GM12865 (cell line): Measurements from ENCODE around the gene CDH1.
A peak's percentile ranks its signal among the peaks of the same experiment; 100 is the strongest.
"Not testable (repeated sequence)": the region's sequence is repeated elsewhere in the genome, so short reads cannot be mapped to it uniquely, and the experiment has no call there.

Experiments
- DNase-seq: peaks from one replicate; pipeline ENCODE4 v3.0.0; 2010; ENCODE audit warnings: low read depth
- H3K4me3 ChIP-seq: 2 replicates; pipeline ENCODE4 v1.5.1; 2011; ENCODE audit warnings: mild to moderate bottlenecking, low read depth, low read length, control low read depth
- TF ChIP-seq, protein P1 (sequence below): IDR thresholded peaks from 2 replicates; pipeline ENCODE4 v1.5.1; 2011; ENCODE audit warnings: low read length, control low read depth, low read depth, inconsistent platforms; ENCODE audit not compliant: insufficient read depth; ENCODE audit errors: missing control alignments

The CDH1 gene

DNA sequence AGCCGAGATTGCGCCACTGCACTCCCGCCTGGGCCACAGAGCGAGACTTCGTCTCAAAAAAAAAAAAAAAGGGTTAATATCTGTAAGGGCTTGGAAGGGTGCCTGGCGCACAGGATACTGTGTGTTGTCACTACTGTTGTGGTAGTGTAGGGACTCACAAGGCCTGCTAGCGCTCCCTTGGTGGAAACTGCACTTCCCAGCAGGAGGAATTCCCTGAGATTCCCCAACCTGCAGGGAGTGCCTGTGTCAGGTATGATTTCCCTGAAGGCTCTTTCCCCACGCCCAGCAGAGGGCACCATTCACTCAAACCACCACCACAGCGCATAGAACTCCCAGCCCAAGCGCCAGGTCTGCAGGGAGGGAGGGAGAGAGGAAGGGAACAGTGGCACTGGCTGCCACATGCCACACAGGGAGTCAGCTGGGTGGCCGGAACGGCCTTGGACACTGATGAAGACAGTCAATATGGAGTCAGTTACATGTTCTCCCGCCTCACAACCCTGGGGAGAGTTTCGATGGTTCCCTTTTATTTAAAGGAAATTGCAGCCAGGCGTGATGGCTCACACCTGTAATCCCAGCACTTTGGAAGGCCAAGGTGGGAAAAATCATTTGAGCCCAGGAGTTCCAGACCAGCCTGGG is 32.7 kb upstream of the CDH1 start:
- DNase-seq = peak; percentile 85
- TF ChIP-seq, protein P1, sequence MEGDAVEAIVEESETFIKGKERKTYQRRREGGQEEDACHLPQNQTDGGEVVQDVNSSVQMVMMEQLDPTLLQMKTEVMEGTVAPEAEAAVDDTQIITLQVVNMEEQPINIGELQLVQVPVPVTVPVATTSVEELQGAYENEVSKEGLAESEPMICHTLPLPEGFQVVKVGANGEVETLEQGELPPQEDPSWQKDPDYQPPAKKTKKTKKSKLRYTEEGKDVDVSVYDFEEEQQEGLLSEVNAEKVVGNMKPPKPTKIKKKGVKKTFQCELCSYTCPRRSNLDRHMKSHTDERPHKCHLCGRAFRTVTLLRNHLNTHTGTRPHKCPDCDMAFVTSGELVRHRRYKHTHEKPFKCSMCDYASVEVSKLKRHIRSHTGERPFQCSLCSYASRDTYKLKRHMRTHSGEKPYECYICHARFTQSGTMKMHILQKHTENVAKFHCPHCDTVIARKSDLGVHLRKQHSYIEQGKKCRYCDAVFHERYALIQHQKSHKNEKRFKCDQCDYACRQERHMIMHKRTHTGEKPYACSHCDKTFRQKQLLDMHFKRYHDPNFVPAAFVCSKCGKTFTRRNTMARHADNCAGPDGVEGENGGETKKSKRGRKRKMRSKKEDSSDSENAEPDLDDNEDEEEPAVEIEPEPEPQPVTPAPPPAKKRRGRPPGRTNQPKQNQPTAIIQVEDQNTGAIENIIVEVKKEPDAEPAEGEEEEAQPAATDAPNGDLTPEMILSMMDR = peak; percentile 88
- no peak overlapping the region for H3K4me3 ChIP-seq

DNA sequence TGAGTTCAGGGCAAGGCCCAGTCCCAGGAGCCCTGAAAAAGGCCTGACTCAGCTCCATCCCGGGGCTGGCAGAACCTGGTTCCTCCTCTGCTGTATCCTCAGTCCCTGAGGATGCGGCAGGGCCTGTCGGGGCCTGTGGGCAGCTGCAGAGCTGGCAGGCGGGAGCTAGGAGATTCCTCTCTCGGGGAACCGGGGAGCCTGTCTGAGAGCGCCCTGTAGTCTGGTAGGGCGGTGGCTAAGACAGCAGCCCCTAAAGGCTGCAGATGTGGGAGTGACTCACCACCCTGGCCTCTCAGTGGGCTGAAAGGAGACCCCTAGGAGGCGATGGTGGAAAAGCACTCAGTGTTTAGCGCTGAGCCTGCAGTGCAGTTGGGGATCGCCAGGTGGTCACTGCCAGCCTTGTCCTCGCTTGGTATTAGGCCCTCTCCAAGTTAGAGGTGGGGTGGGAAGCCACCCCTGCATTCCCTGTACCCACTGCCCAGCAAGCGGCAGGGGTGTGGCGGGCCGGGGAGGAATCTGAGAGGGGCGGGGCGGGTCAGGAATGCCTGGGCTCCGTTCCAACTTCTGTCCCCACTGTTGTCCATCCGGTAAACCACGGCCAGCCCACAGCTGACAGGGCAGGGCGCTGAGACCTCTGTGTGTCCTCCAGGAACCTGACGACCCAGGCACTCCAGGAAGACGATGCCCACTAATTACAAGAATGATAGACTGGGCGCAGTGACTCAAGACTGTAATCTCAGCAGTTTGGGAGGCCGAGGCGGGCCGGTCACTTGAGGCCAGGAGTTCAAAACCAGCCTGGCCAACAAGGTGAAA is 29.5 kb upstream of the CDH1 start:
- TF ChIP-seq, protein P1 = no peak
- DNase-seq = no peak

DNA sequence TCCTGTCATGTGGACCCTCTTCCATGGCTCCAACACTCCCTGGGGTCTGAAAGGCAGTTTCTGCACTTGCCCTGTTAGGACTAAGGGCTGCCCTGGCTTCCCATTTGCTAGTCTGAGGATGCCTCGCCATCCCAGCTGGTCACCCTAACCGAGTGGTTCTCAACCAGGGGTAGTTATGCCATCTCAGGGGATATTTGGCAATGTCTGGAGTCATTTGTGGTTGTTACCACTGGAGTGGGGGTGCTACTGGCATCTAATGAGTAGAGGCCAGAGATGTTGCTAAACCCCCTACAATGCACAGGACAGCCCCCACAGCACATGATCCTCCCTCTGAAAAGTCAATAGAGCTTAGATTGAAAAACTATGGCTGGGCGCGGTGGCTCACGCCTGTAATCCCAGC is 26.9 kb upstream of the CDH1 start:
- DNase-seq = no peak
- no peak overlapping the region for H3K4me3 ChIP-seq
- TF ChIP-seq, protein P1 = no peak

More for the DNA sequence above, 29.5 kb upstream of the CDH1 start:
- no peak overlapping the region for H3K4me3 ChIP-seq

DNA sequence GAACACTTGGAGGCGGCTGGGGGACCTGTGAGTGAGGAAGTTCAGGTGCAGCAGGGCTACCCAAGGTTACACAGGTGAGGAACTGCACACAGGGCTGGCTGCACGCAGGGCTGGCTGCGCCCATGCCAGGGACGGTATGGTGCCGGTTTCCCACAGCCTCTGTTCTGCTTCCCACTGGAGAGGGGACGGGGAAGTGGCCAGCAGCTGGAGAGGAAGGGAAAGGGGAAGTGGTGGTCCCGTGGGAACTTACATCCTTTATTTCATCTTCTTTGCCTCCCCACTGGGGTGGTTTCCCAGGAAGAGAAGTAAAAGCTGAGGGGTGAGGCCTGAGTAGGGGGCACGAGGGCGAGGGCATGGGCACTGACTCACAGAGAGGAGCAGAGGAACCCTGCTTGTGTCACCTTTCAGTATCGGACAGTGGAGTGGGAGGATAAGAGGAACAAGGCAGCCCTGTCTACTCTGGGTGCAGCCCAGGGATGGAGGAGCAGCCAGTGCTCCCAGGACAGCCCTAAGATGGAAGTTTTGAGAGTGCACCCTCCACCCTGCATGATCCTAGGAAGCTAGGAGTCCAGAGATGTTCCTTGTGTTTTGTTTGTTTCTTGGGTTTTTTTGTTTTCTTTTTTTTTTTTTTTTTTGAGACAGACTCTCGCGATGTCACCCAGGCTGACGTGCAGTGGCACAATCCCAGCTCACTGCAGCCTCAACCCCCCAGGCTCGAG is 25.5 kb upstream of the CDH1 start:
- H3K4me3 ChIP-seq = no peak overlapping the region
- peak; percentile 39 for DNase-seq
- TF ChIP-seq, protein P1 = no peak

DNA sequence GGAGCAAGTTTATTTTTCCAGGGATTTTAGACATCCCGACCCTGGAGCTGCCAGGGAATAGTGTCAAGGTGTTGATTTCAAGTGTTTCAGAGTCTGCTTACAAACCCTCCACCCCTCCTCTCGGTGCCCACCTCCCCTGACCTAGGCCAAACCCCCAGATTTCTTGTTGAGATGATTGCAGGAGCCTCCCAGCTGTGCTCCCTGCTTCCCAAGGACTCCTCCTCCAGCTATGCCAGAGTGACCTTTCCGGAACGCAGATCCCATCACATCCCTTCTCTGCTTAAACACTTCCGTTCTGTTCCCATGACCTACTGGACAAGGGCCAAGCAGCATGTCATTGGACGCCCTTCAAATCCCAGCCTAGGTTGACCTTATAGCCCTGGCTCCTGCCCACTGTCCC is 23.7 kb upstream of the CDH1 start:
- no peak for DNase-seq
- no peak overlapping the region for H3K4me3 ChIP-seq
- TF ChIP-seq, protein P1 = no peak

DNA sequence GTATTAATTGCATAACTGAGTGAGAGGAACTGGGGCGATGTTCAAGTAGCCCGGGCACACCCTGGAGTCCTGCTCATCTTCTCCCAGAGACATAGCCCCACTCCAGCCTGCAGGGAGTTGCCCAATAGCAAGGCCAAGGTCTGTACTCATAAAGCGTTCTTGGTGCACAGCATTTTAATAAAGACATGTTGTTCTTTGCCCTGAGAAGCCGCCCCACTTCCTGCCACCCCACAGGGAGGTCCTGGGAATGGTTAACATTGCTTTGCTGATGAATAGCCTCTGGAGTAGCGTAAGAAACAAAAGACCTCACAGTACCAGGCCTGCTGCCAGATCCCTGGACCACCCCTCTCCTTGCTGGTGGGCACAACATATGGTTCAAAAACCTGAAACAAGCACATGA is 21.6 kb upstream of the CDH1 start:
- DNase-seq = no peak
- TF ChIP-seq, protein P1 = no peak
- no peak overlapping the region for H3K4me3 ChIP-seq

DNA sequence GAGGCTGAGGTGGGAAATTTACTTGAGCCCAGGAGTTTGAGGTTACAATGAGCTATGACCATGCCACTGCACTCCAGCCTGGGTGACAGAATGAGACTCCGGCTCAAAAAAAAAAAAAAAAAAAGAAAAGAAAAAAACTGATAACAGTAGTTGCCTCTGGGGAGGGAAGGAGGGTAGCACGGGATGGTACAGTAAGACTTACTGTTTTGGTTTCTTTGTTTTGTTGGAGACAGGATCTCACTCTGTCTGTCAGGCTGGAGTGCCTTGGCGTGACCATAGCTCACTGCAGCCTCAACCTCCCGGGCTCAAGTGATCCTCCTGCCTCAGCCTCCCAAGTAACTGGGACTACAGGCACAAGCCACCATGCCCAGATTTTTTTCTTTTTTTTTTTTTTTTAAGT is 20.6 kb upstream of the CDH1 start:
- not testable (repeated sequence) for H3K4me3 ChIP-seq, DNase-seq
